PC-3 (cell line): ENCODE measurements around the gene SH3RF2. TPM values are rescaled to one million over a fixed set of nuclear protein-coding genes. Genes with fewer than 3 reads are reported as not detected.

Experiments used
- ATAC-seq: fragments of 200-7000 bp; cut with Tn5 transposase; 2 replicates; pipeline ENCODE4 v1.9.1; 2020; ENCODE audit warnings: mild to moderate bottlenecking, moderate library complexity
- BruUV-seq: library from RNA; stranded (reverse); fragments of 400-500 nt; replicated peaks from 2 replicates; lab custom pipeline; 2021; lab: Mats Ljungman, UMichigan
- CTCF ChIA-PET: fragments of 300-600 bp; sonication (Branson Sonifier 250); formaldehyde crosslinking; loops from one replicate; lab custom pipeline; 2022; ENCODE audit warnings: antibody characterized with exemption; lab: Charles Lee
- POLR2A ChIA-PET: fragments of 300-600 bp; sonication (Branson Sonifier 250); formaldehyde crosslinking; loops from one replicate; lab custom pipeline; 2022; ENCODE audit warnings: antibody characterized with exemption; ENCODE audit not compliant: unreplicated experiment; lab: Charles Lee
- DNase-seq: peaks from one replicate; pipeline ENCODE4 v3.0.0-alpha.2; 2015
- H2AFZ ChIP-seq: fragments of 300-600 bp; sonication (generic); 2 replicates; pipeline ENCODE4 v1.6.0; 2016; ENCODE audit warnings: antibody characterized with exemption, low read length
- H3F3A ChIP-seq: fragments of 300-600 bp; sonication (generic); one replicate; pipeline ENCODE4 v1.6.0; 2017; ENCODE audit warnings: antibody characterized with exemption, low read length, control low read depth, mild to moderate bottlenecking; ENCODE audit not compliant: unreplicated experiment
- H3K27ac ChIP-seq: fragments of 300-600 bp; sonication (generic); 2 replicates; pipeline ENCODE4 v1.5.1; 2016; ENCODE audit warnings: mild to moderate bottlenecking, low read length
- H3K27me3 ChIP-seq: fragments of 300-600 bp; sonication (generic); 2 replicates; pipeline ENCODE4 v1.6.1; 2016; ENCODE audit warnings: low read length, mixed read lengths
- H3K36me3 ChIP-seq: fragments of 300-600 bp; sonication (generic); 2 replicates; pipeline ENCODE4 v1.6.1; 2016; ENCODE audit warnings: low read depth, mixed run types, low read length, mixed read lengths
- H3K4me1 ChIP-seq: fragments of 300-600 bp; sonication (generic); 2 replicates; pipeline ENCODE4 v1.5.1; 2016; ENCODE audit warnings: low read length; ENCODE audit not compliant: insufficient read depth
- H3K4me2 ChIP-seq: fragments of 300-600 bp; sonication (generic); 2 replicates; pipeline ENCODE4 v1.6.0; 2016; ENCODE audit warnings: low read length
- H3K4me3 ChIP-seq: fragments of 300-600 bp; sonication (generic); 2 replicates; pipeline ENCODE4 v1.5.1; 2016; ENCODE audit warnings: mild to moderate bottlenecking, low read length, mixed read lengths
- H3K79me2 ChIP-seq: fragments of 300-600 bp; sonication (generic); 2 replicates; pipeline ENCODE4 v1.6.1; 2017; ENCODE audit warnings: low read length, mixed read lengths
- H3K9ac ChIP-seq: fragments of 300-600 bp; sonication (generic); 2 replicates; pipeline ENCODE4 v1.6.0; 2016; ENCODE audit warnings: mild to moderate bottlenecking, low read length
- H3K9me2 ChIP-seq: fragments of 300-600 bp; sonication (generic); replicated peaks from 2 replicates; pipeline ENCODE4 v1.6.1; 2016; ENCODE audit warnings: mixed run types, low read length, mixed read lengths
- H3K9me3 ChIP-seq: fragments of 300-600 bp; sonication (generic); 2 replicates; pipeline ENCODE4 v1.6.1; 2016; ENCODE audit warnings: low read length, mixed read lengths
- H4K20me1 ChIP-seq: fragments of 300-600 bp; sonication (generic); 2 replicates; pipeline ENCODE4 v1.6.1; 2016; ENCODE audit warnings: low read length, mixed read lengths
- EZH2 ChIP-seq: fragments of 300-600 bp; sonication (generic); IDR thresholded peaks from one replicate; pipeline ENCODE4 v1.6.1; 2017; ENCODE audit warnings: antibody characterized with exemption, mild to moderate bottlenecking, low read length; ENCODE audit not compliant: unreplicated experiment
- EZH2phosphoT487 ChIP-seq: fragments of 300-600 bp; sonication (generic); IDR thresholded peaks from 2 replicates; pipeline ENCODE4 v1.6.1; 2018; ENCODE audit warnings: mild to moderate bottlenecking, antibody characterized with exemption, low read length, borderline replicate concordance
- intact Hi-C: fragments of 100-400 bp; cut with micrococcal nuclease; formaldehyde crosslinking; loops from 2 replicates; pipeline ENCODE4 v1.9.0; 2023
- total RNA-seq: library from RNA; depleted of rRNA; stranded (reverse); fragments of >200 nt; gene quantifications from 2 replicates; pipeline ENCODE4 v1.2.3, GENCODE V29; 2014
- TF ChIP-seq, protein P1 (sequence below): fragments of 300-600 bp; sonication (generic); conservative IDR thresholded peaks from 2 replicates; pipeline ENCODE4 v1.5.1; 2017; ENCODE audit warnings: antibody characterized with exemption, low read depth, mild to moderate bottlenecking, low read length

SH3RF2 gene
- total RNA-seq, 1 experiment from 2014 or later, result 5.9 TPM

GRCh38 chr5:145979270-145980223, 43.2 kb downstream of the SH3RF2 start:
- no peaks in the 10 kb centered on the region for H3K9me2 ChIP-seq
- DNase-seq (no peak), ATAC-seq (no peak)
- H3K79me2 ChIP-seq, result no peaks in the 10 kb centered on the region
- H3K36me3 ChIP-seq, result no peaks in the 10 kb centered on the region
- no peak overlapping the region for H3K9ac ChIP-seq
- H3K9me3 ChIP-seq, result no peaks in the 10 kb centered on the region
- H3K4me1 ChIP-seq, result peaks cover 64% of the 10 kb centered on the region
- no peaks in the 10 kb centered on the region for H4K20me1 ChIP-seq
- no peak overlapping the region for H3K4me2 ChIP-seq
- intact Hi-C loops, result loop anchor here (1.0 to 5.0 kb wide), 2 partner anchors 26 to 48 kb away; no protein-coding TSS in a partner anchor
- H3F3A ChIP-seq, result no peaks in the 10 kb centered on the region
- H3K4me3 ChIP-seq, result no peak overlapping the region
- H3K27me3 ChIP-seq, result no peaks in the 10 kb centered on the region
- no TSS peak for BruUV-seq
- ChIA-PET CTCF (interaction anchor here (1.1 kb wide), 1 partner anchor 33 kb away, joined by 3 read pairs; no protein-coding TSS in a partner anchor), POLR2A (no interaction called here)
- no peak overlapping the region for H3K27ac ChIP-seq
- H2AFZ ChIP-seq, result no peak overlapping the region
- TF ChIP-seq EZH2, result no peak
- no peak for TF ChIP-seq EZH2phosphoT487
- TF ChIP-seq, protein P1, sequence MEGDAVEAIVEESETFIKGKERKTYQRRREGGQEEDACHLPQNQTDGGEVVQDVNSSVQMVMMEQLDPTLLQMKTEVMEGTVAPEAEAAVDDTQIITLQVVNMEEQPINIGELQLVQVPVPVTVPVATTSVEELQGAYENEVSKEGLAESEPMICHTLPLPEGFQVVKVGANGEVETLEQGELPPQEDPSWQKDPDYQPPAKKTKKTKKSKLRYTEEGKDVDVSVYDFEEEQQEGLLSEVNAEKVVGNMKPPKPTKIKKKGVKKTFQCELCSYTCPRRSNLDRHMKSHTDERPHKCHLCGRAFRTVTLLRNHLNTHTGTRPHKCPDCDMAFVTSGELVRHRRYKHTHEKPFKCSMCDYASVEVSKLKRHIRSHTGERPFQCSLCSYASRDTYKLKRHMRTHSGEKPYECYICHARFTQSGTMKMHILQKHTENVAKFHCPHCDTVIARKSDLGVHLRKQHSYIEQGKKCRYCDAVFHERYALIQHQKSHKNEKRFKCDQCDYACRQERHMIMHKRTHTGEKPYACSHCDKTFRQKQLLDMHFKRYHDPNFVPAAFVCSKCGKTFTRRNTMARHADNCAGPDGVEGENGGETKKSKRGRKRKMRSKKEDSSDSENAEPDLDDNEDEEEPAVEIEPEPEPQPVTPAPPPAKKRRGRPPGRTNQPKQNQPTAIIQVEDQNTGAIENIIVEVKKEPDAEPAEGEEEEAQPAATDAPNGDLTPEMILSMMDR, result no peak

DNA sequence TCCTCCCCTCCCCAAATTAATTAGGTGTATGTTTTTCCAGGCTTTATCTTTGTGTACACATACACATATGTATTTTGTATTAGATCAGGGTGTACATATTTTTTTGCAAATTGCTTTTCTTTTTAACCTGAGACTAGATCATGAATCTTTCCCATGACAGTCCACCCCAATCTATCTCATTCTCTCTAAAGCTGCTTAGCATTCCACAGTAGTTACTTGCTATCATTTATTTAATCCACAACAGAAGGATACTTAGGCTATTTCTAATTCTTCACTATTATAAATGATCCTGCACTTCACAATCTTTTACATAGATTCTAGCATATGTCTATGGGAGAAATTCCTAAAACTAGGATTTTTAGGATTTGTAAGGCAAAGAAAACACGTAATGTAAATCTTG, 43.9 kb downstream of the SH3RF2 start:
- Histone ChIP-seq H3K9me3 (no peaks in the 10 kb centered on the region), H3K4me2 (no peak overlapping the region), H3K36me3 (no peaks in the 10 kb centered on the region), H3K79me2 (no peaks in the 10 kb centered on the region), H3F3A (no peaks in the 10 kb centered on the region), H4K20me1 (no peaks in the 10 kb centered on the region), H2AFZ (no peak overlapping the region), H3K9ac (no peak overlapping the region), H3K27ac (no peak overlapping the region), H3K9me2 (no peaks in the 10 kb centered on the region), H3K4me3 (no peak overlapping the region), H3K27me3 (no peaks in the 10 kb centered on the region), H3K4me1 (peaks cover 57% of the 10 kb centered on the region)
- POLR2A ChIA-PET, result no interaction called here
- intact Hi-C loops, result loop anchor here (5.0 kb wide), 1 partner anchor 47 kb away; no protein-coding TSS in a partner anchor
- TF ChIP-seq EZH2phosphoT487, result no peak
- ATAC-seq, result no peak
- no TSS peak for BruUV-seq
- no peak for DNase-seq
- CTCF ChIA-PET, result interaction anchor here (1.1 kb wide), 1 partner anchor 34 kb away, joined by 3 read pairs; no protein-coding TSS in a partner anchor

- Histone ChIP-seq H3K9ac (no peak overlapping the region), H3K4me3 (no peak overlapping the region), H3K79me2 (no peaks in the 10 kb centered on the region), H3K4me2 (no peak overlapping the region), H3K27me3 (no peaks in the 10 kb centered on the region), H3K36me3 (no peaks in the 10 kb centered on the region), H2AFZ (no peak overlapping the region), H4K20me1 (no peaks in the 10 kb centered on the region), H3K9me2 (no peaks in the 10 kb centered on the region), H3F3A (no peaks in the 10 kb centered on the region), H3K4me1 (peaks cover 52% of the 10 kb centered on the region), H3K9me3 (no peaks in the 10 kb centered on the region), H3K27ac (no peak overlapping the region)
- no peak for DNase-seq
- TF ChIP-seq EZH2 (no peak), EZH2phosphoT487 (no peak)
- TF ChIP-seq, protein P1, result peak; percentile 18; the same call in 1 of the 2 replicates
- no TSS peak for BruUV-seq
- CTCF ChIA-PET, result no interaction called here
- POLR2A ChIA-PET, result interaction anchor here (0.7 kb wide), 1 partner anchor 127 kb away, joined by 4 read pairs; no protein-coding TSS in a partner anchor
- intact Hi-C loops, result loop anchor here (5.0 kb wide), 1 partner anchor 47 kb away; no protein-coding TSS in a partner anchor
- ATAC-seq, result no peak
These were observed 44.3 kb downstream of the SH3RF2 start for GRCh38 chr5:145980718-145981117.
